Neural crest cell (in vitro differentiated cells): Measurements from ENCODE around the gene VGLL3. TPM values are rescaled to one million over a fixed set of nuclear protein-coding genes. Genes with fewer than 3 reads are reported as not detected.

Experiments
- DNase-seq: peaks from one replicate; pipeline ENCODE4 v3.0.0; 2021; ENCODE audit warnings: low read depth, mixed read lengths, low spot score
- H3K27ac Mint-ChIP-seq: one replicate; pipeline ENCODE4 v1.8.0; 2021; ENCODE audit warnings: mild to moderate bottlenecking, mixed read lengths; ENCODE audit not compliant: unreplicated experiment
- H3K27me3 Mint-ChIP-seq: 2 replicates; pipeline ENCODE4 v1.8.0; 2021; ENCODE audit warnings: low read depth, mild to moderate bottlenecking, mixed read lengths
- H3K36me3 Mint-ChIP-seq: 2 replicates; pipeline ENCODE4 v1.8.0; 2021; ENCODE audit warnings: low read depth, mild to moderate bottlenecking, mixed read lengths
- H3K4me1 Mint-ChIP-seq: 2 replicates; pipeline ENCODE4 v1.8.0; 2021; ENCODE audit warnings: mixed read lengths
- H3K4me3 Mint-ChIP-seq: one replicate; pipeline ENCODE4 v1.8.0; 2021; ENCODE audit warnings: mild to moderate bottlenecking, mixed read lengths
- H3K9me3 Mint-ChIP-seq: 2 replicates; pipeline ENCODE4 v1.8.0; 2021; ENCODE audit warnings: mixed read lengths
- CTCF ChIP-seq: fragments of 200-600 bp; sonication (generic); conservative IDR thresholded peaks from 2 replicates; pipeline ENCODE4 v1.5.0; 2021; ENCODE audit warnings: antibody characterized with exemption, mild to moderate bottlenecking
- total RNA-seq: library from RNA; stranded (reverse); gene quantifications from 2 replicates; pipeline ENCODE4 v1.2.1, GENCODE V29; 2021

VGLL3 gene
- total RNA-seq, 1 donor from 2014 or later = 3.2 TPM

GRCh38 chr3:86938416-86939105 is 52.4 kb downstream of the VGLL3 start:
- no peak for DNase-seq
- TF ChIP-seq CTCF = no peak
- Mint-ChIP-seq H3K4me1 (peaks cover 4% of the 10 kb centered on the region), H3K27ac (no peak overlapping the region), H3K9me3 (peaks cover 7% of the 10 kb centered on the region), H3K27me3 (no peaks in the 10 kb centered on the region), H3K4me3 (no peak overlapping the region), H3K36me3 (no peaks in the 10 kb centered on the region)

- TF ChIP-seq CTCF = no peak
- Mint-ChIP-seq H3K27me3 (no peaks in the 10 kb centered on the region), H3K4me1 (peaks cover 4% of the 10 kb centered on the region), H3K36me3 (no peaks in the 10 kb centered on the region), H3K9me3 (peaks cover 7% of the 10 kb centered on the region), H3K27ac (no peak overlapping the region), H3K4me3 (no peak overlapping the region)
- DNase-seq = no peak
Observed at GRCh38 chr3:86937306-86937791, 53.6 kb downstream of the VGLL3 start.

- DNase-seq = no peak
- TF ChIP-seq CTCF = no peak
- Mint-ChIP-seq H3K4me1 (no peaks in the 10 kb centered on the region), H3K36me3 (no peaks in the 10 kb centered on the region), H3K4me3 (no peak overlapping the region), H3K9me3 (peaks cover 7% of the 10 kb centered on the region), H3K27me3 (no peaks in the 10 kb centered on the region), H3K27ac (no peak overlapping the region)
Observed at GRCh38 chr3:86934851-86935250, 56.1 kb downstream of the VGLL3 start.

GRCh38 chr3:86930831-86931230 is 60.1 kb downstream of the VGLL3 start:
- Mint-ChIP-seq H3K27me3 (no peaks in the 10 kb centered on the region), H3K4me3 (no peak overlapping the region), H3K4me1 (no peaks in the 10 kb centered on the region), H3K9me3 (peaks cover 4% of the 10 kb centered on the region), H3K36me3 (no peaks in the 10 kb centered on the region), H3K27ac (no peak overlapping the region)
- no peak for TF ChIP-seq CTCF
- no peak for DNase-seq

- TF ChIP-seq CTCF = no peak
- no peaks in the 10 kb centered on the region for H3K36me3 Mint-ChIP-seq
- H3K4me1 Mint-ChIP-seq = no peaks in the 10 kb centered on the region
- H3K27ac Mint-ChIP-seq = no peak overlapping the region
- H3K4me3 Mint-ChIP-seq = no peak overlapping the region
- H3K9me3 Mint-ChIP-seq = no peaks in the 10 kb centered on the region
- no peak for DNase-seq
- no peaks in the 10 kb centered on the region for H3K27me3 Mint-ChIP-seq
Observed at GRCh38 chr3:86930181-86930580, 60.8 kb downstream of the VGLL3 start.
